Esophagus muscularis mucosa (tissue), 3 donors: ENCODE results near the gene PBLD.

ENCODE experiments used
- POLR2AphosphoS5 ChIP-seq, 2 donors: sonication (generic); formaldehyde crosslinking; IDR thresholded peaks; one replicate each; pipeline ENCODE4 v1.6.1; 2017; ENCODE audit warnings: antibody characterized with exemption in 2 of 2
- TF ChIP-seq, protein P1 (sequence below), 3 experiments: fragments of 200-600 bp in 2 of 3; fragments of 450-650 bp in 1 of 3; sonication (generic) in 2 of 3; IDR thresholded peaks; one replicate each; pipeline ENCODE4 v1.5.1; 2017 to 2019; ENCODE audit warnings: antibody characterized with exemption in 3 of 3, mild to moderate bottlenecking in 2 of 3, moderate library complexity in 1 of 3

DNA sequence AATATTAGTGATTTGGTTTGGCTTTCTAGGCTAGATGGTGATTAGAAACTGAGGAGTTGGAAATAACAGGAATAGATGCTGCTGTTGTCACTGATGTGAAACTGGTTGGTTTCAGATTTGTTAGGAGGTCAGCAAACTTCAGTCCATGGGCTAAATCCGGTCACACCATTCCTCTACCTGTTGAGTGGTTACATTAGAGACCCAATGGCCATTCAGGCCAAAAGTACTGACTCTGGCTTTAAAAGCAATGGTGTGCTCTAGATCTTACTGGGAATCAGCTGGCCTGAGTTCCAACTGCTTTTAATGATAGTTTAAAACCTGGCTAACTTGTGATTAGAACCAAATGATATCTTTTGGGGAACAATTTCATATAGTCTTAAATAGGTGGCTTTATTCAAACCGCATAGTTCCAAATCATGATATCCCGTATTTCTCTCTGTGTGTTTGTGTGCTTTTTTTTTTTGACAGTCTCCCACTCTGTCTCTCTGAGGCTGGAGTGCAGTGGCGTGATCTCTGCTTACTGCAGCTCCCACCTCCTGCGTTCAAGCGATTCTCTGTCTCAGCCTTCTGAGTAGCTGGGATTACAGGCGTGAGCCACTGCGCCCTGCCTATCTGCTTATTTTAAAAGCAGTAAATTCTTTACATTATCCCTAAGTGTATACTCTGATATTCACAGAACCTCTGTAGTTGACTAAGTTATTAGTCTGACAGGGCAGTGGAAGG lies 7.8 kb upstream of the PBLD start:
- TF ChIP-seq, protein P1, sequence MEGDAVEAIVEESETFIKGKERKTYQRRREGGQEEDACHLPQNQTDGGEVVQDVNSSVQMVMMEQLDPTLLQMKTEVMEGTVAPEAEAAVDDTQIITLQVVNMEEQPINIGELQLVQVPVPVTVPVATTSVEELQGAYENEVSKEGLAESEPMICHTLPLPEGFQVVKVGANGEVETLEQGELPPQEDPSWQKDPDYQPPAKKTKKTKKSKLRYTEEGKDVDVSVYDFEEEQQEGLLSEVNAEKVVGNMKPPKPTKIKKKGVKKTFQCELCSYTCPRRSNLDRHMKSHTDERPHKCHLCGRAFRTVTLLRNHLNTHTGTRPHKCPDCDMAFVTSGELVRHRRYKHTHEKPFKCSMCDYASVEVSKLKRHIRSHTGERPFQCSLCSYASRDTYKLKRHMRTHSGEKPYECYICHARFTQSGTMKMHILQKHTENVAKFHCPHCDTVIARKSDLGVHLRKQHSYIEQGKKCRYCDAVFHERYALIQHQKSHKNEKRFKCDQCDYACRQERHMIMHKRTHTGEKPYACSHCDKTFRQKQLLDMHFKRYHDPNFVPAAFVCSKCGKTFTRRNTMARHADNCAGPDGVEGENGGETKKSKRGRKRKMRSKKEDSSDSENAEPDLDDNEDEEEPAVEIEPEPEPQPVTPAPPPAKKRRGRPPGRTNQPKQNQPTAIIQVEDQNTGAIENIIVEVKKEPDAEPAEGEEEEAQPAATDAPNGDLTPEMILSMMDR (IDR thresholded peaks at IDR 0.05) = no peak
- TF ChIP-seq POLR2AphosphoS5 (IDR thresholded peaks at IDR 0.05) = no peak
